ENCODE results near the gene EEF1A2.

DNA sequence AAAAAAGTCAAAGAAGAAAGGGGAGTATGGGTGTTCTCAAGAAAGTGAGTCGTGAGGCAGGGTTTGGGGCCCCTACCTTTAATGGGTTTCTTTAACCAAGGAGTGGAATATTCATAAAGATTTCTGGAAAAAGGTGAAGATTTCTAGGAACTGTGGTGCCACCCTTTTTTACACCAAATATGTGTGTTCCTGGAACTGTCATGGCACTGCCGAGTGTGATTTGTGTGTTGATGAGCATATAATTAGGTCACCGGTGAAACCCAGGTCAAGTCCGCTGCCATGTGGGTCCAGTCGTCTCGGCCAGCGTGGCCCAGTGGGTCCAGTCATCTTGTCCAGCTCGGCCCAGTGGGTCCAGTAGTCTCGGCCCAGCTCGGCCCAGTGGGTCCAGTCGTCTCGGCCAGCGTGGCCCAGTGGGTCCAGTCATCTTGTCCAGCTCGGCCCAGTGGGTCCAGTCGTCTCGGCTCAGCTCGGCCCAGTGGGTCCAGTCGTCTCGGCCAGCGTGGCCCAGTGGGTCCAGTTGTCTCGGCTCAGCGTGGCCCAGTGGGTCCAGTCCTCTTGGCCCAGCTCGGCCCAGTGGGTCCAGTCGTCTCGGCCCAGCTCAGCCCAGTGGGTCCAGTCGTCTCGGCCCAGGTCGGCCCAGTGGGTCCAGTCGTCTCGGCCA, 8.3 kb upstream of the EEF1A2 start:
- TF ChIP-seq CTCF (IDR thresholded peaks at IDR 0.05) (no peak), POLR2A (IDR thresholded peaks at IDR 0.05; ENCODE audit: low read length) (no peak), SMC3 (IDR thresholded peaks at IDR 0.05) (no peak), MAZ (IDR thresholded peaks at IDR 0.05; ENCODE audit: borderline replicate concordance, low read depth, low read length) (no peak), RNF2 (IDR thresholded peaks at IDR 0.05; ENCODE audit: borderline replicate concordance, low read depth) (no peak), EHF (CRISPR knock-in tag; IDR thresholded peaks at IDR 0.05) (no peak)
